Retinal pigment epithelial cell (primary cell): ENCODE measurements around the gene MAP3K19.
"Not testable (repeated sequence)": the region's sequence is repeated elsewhere in the genome, so short reads cannot be mapped to it uniquely, and the experiment has no call there.

Source experiments
- DNase-seq: peaks from one replicate; pipeline ENCODE4 v3.0.0-alpha.2; 2010; ENCODE audit warnings: low read depth
- H3K4me3 ChIP-seq: 2 replicates; pipeline ENCODE4 v1.5.1; 2011; ENCODE audit warnings: mild to moderate bottlenecking, low read length, control low read depth, moderate library complexity
- TF ChIP-seq, protein P1 (sequence below): conservative IDR thresholded peaks from 2 replicates; pipeline ENCODE4 v1.5.1; 2011; ENCODE audit warnings: low read depth, low read length, control low read depth, inconsistent platforms

The MAP3K19 gene

DNA sequence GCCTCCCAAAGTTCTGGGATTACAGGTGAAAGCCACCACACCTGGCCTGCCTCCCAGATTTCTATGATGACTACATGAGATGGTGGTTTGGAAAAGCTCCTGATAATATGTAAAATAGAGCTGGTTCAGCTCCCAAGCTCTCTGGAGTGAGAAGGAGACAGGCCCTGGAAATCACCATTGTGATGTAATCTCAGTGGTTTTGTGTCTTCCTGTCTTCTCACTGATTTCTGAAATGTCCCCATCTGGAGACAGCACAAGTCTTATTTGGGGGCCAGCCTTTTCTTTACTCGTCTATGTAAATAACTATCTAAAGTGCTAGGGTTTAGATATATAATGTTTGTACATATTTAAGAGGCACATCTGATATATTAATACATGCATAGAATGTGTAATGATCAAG, 64.6 kb downstream of the MAP3K19 start:
- TF ChIP-seq, protein P1, sequence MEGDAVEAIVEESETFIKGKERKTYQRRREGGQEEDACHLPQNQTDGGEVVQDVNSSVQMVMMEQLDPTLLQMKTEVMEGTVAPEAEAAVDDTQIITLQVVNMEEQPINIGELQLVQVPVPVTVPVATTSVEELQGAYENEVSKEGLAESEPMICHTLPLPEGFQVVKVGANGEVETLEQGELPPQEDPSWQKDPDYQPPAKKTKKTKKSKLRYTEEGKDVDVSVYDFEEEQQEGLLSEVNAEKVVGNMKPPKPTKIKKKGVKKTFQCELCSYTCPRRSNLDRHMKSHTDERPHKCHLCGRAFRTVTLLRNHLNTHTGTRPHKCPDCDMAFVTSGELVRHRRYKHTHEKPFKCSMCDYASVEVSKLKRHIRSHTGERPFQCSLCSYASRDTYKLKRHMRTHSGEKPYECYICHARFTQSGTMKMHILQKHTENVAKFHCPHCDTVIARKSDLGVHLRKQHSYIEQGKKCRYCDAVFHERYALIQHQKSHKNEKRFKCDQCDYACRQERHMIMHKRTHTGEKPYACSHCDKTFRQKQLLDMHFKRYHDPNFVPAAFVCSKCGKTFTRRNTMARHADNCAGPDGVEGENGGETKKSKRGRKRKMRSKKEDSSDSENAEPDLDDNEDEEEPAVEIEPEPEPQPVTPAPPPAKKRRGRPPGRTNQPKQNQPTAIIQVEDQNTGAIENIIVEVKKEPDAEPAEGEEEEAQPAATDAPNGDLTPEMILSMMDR, result no peak
- DNase-seq, result no peak
- H3K4me3 ChIP-seq, result no peak overlapping the region

DNA sequence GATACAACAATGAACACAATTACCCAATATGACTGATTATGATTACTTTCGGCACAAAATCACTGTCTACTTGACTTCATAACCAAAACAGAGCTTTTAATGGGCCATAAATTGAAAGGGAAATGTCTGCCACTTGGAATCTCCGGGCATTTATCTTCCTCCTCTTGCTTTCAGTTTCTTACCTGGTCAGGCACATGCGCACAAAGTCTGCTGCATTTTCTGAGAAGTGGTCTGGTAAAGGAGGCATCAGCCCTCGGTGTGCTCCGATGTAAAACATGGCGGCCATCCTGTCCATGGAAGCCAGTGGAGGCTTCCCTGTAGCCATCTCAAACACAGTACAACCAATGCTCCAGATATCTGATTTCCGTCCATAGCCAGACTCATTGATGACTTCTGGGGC, 66.6 kb downstream of the MAP3K19 start:
- H3K4me3 ChIP-seq, result no peak overlapping the region
- TF ChIP-seq, protein P1, result no peak
- no peak for DNase-seq

DNA sequence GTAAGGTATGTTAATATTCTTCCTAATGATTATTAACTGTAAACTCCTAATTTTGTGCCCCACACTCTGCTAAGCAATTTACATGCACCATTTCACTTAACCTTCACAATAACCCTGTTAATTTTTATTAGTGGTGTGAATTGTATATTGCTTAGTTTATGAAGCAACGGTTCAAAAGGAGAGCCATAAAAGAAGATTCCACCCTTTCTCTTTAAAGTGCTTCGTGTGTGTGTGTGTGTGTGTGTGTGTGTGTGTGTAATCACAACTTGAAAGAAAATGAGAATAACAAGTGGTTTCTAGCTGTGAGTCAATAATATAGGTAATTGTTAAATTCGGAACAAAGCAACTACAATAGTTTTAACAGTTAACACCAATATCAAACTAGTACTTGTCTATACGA, 68.0 kb downstream of the MAP3K19 start:
- TF ChIP-seq, protein P1, result no peak
- no peak for DNase-seq

DNA sequence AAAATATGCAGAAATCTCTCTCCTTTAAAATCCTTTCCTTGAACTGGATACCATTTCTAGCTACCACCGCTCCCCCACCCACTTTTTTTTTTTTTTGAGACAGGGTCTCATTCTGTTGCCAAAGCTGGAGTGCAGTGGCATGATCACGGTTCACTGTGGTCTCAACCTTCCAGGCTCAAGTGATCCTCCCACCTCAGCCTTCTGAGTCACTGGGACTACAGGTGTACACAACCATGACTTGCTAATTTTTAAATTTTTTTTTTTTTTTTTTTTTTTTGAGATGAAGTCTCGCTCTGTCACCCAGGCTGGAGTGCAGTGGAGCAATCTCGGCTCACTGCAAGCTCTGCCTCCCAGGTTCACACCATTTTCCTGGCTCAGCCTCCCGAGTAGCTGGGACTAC, 70.1 kb downstream of the MAP3K19 start:
- not testable (repeated sequence) for DNase-seq

More for the DNA sequence above, 68.0 kb downstream of the MAP3K19 start:
- no peak overlapping the region for H3K4me3 ChIP-seq

DNA sequence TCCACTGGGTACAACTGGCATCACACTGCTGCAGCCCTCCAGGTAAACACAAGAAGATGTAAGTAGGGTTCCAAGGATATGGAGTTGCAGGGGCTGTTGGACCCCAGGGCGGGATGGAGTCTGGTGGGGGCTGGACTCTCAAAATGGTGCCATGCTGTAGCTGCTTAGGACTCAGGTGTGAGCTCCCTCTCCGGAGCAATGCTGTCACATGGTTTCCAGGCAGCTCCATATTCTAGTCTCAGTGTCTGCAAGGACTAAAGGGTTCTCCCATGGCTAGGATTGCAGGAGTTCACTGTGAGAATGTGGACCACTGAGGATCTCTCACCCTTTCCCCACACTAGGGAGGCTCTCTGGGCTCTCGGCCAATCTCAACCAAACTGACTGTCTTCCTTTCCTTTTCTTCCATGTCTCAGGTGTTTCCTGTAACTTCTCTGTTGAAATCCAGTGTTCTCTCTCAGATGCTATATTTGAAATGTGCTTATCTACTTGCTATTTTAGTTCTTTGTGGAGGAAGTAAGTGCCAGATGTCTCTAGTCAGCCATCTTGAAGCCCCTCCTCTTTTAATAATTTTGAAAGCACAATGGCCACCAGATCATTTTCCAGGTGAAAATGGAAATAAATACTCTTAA, 71.1 kb downstream of the MAP3K19 start:
- TF ChIP-seq, protein P1, result no peak
- no peak overlapping the region for H3K4me3 ChIP-seq
- no peak for DNase-seq

More for the DNA sequence above, 70.1 kb downstream of the MAP3K19 start:
- H3K4me3 ChIP-seq, result not testable (repeated sequence)

DNA sequence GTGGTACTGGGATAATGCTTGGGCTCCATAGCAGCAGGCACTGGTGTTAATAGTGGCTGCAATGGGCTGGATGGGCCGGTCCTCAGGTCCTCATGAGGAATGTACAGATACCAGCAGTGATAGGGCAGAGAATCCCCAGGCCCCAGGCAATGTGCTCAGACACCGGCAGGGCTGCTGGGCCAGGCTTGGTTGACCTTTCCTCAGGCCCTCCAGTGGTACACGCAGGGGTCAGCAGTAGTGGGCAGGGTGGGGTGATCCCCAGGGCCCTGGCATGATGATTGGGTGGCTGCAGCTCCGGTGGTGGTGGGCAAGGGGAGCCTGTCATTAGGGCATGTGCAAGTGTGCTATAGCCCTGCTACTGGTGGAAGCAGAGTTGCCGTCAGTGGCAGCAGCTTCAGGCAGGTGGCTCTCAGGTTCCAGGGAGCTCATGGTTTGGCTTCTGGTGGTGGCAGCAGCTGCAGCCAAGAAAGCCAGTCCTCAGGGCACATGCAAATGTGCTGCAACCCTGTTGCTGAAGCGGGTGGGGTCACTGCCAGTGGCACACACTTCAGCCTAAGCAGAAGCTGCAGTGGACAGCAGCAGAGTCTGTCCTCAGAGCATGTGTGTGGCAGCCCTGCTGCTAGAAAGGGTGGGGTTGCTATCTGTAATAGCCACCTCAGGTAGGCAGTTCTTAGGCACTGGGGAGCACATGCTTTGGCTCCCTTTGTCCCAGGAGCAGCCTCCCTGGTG, 71.8 kb downstream of the MAP3K19 start:
- no peak for DNase-seq
- H3K4me3 ChIP-seq, result no peak overlapping the region
- TF ChIP-seq, protein P1, result no peak

DNA sequence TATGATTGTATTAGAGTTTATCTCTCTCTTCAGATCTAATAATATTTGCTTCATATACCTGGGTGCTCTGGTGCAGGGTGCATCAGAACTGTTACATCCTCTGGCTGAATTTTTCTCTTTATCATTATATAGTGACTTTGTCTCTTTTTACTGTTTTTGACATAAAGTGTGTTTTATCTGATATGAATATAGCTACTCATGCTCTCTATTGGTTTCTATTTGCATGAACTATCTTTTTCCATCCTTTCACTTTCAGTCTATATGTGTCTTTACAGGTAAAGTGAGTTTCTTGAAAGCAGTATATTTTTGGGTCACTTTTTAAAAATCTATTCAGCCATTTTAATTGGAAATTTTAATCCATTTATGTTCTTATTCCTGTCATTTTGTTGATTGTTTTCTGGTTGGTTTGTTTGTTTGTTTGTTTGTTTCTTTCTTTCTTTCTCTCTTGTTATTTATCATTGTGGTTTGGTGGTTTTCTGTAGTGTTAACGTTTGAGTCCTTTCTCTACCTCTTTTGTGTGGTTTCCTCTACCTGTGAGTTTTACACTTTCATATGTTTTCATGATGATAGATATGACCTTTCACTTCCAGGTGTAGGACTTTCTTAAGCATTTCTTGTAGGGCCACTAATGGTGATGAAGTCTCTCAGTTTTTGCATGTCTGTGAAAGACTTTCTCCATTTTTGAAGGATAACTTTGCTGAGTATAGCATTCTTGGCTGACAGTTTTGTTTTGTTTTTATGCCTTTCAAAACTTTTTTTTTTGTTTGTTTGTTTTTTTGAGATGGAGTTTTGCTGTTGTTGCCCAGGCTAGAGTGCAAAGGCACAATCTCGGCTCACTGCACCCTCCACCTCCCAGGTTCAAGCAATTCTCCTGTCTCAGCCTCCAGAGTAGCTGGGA, 73.8 kb downstream of the MAP3K19 start:
- no peak overlapping the region for H3K4me3 ChIP-seq
- TF ChIP-seq, protein P1, result no peak
- no peak for DNase-seq

DNA sequence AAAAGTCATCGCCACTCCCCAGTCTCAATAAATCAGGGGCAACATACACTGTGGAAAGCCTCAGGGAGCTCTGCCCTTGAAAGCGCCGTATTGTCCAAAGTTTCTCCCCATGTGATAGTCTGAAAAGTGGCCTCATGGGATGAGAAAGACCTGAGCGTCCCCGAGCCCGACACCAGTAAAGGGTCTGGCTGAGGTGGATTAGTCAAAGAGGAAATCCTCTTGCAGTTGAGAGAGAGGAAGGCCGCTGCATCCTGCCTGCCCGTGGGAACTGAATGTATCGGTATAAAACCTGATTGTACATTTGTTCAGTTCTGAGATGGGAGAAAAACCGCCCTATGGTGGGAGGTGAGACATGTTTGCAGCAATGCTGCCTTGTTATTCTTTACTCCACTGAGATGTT, 80.1 kb downstream of the MAP3K19 start:
- DNase-seq, H3K4me3 ChIP-seq: not testable (repeated sequence)
